ENCODE data around the gene CDH16.

GRCh38 chr16:66881560-66881959 lies 37.1 kb downstream of the CDH16 start:
- TF ChIP-seq POLR2AphosphoS5 (IDR thresholded peaks at IDR 0.05; ENCODE audit: low read depth, low read length), result no peak
- no peak for TF ChIP-seq ARNT (IDR thresholded peaks at IDR 0.05)
- TF ChIP-seq ELF1 (CRISPR knock-in tag; IDR thresholded peaks at IDR 0.05), result no peak
- no peak for TF ChIP-seq CTCF (CRISPR knock-in tag; IDR thresholded peaks at IDR 0.05)
- no peak for TF ChIP-seq CENPT (CRISPR knock-in tag; IDR thresholded peaks at IDR 0.05; ENCODE audit: low read depth)
- TF ChIP-seq EP300 (IDR thresholded peaks at IDR 0.05; ENCODE audit: low read depth in 2 of 2, low read length in 2 of 2), result no peak
- TF ChIP-seq EP300 (CRISPR knock-in tag; IDR thresholded peaks at IDR 0.05; ENCODE audit: borderline replicate concordance), result no peak
- TF ChIP-seq E2F1 (CRISPR knock-in tag; IDR thresholded peaks at IDR 0.05), result no peak
- TF ChIP-seq POLR2A (IDR thresholded peaks at IDR 0.05; ENCODE audit: insufficient read depth in 1 of 2, low read depth in 2 of 2, low read length in 2 of 2), result no peak
- no peak for TF ChIP-seq RCOR2 (CRISPR knock-in tag; IDR thresholded peaks at IDR 0.05)
- no peak for TF ChIP-seq REPIN1 (CRISPR knock-in tag; IDR thresholded peaks at IDR 0.05; ENCODE audit: borderline replicate concordance, low read depth)

Data from HepG2 (cell line).